SU-DHL-6 (cell line): Measurements from ENCODE around the gene DOCK9.

ENCODE experiments used
- H2AFZ ChIP-seq: fragments of 200-600 bp; sonication (generic); 2 replicates; pipeline ENCODE4 v1.6.1; 2014; ENCODE audit warnings: low read depth, mild to moderate bottlenecking, moderate library complexity, mixed read lengths, antibody characterized with exemption, low read length; ENCODE audit not compliant: severe bottlenecking
- H3F3A ChIP-seq: fragments of 200-600 bp; shearing (Covaris generic); 2 replicates; pipeline ENCODE4 v1.6.0; 2016; ENCODE audit warnings: antibody characterized with exemption, mild to moderate bottlenecking; ENCODE audit not compliant: insufficient read depth
- H3K27ac ChIP-seq: fragments of 200-600 bp; sonication (generic); 2 replicates; pipeline ENCODE4 v1.5.1; 2016; ENCODE audit warnings: low read depth, mild to moderate bottlenecking, low read length, moderate library complexity, mixed read lengths
- H3K27me3 ChIP-seq: fragments of 200-600 bp; sonication (generic), shearing (Covaris generic); 2 replicates; pipeline ENCODE4 v1.6.0; 2014; ENCODE audit warnings: mild to moderate bottlenecking, low read length
- H3K36me3 ChIP-seq: fragments of 200-600 bp; sonication (generic); 2 replicates; pipeline ENCODE4 v1.6.1; 2014; ENCODE audit warnings: mild to moderate bottlenecking, low read length, mixed read lengths
- H3K4me2 ChIP-seq: fragments of 300-600, 200-600 bp; shearing (Covaris generic), sonication (generic); 2 replicates; pipeline ENCODE4 v1.6.0; 2014; ENCODE audit warnings: low read length, low read depth, mild to moderate bottlenecking; ENCODE audit not compliant: poor library complexity, severe bottlenecking
- H3K4me3 ChIP-seq: fragments of 200-600 bp; sonication (generic); 2 replicates; pipeline ENCODE4 v1.5.1; 2014; ENCODE audit warnings: antibody characterized with exemption, low read length, mild to moderate bottlenecking, mixed read lengths; ENCODE audit not compliant: insufficient read depth, poor library complexity, severe bottlenecking
- H3K79me2 ChIP-seq: fragments of 200-600 bp; sonication (generic); 2 replicates; pipeline ENCODE4 v1.6.1; 2014; ENCODE audit warnings: mild to moderate bottlenecking, low read length, moderate library complexity; ENCODE audit not compliant: insufficient read depth
- H3K9ac ChIP-seq: fragments of 200-600 bp; sonication (generic); 2 replicates; pipeline ENCODE4 v1.7.0; 2014; ENCODE audit warnings: mild to moderate bottlenecking, low read length
- H3K9me2 ChIP-seq: fragments of 200-600 bp; sonication (generic); replicated peaks from 2 replicates; pipeline ENCODE4 v1.6.1; 2014; ENCODE audit warnings: low read length; ENCODE audit not compliant: insufficient read depth
- H3K9me3 ChIP-seq: fragments of 200-600 bp; sonication (generic); 2 replicates; pipeline ENCODE4 v1.6.1; 2014; ENCODE audit warnings: low read length, mixed read lengths; ENCODE audit not compliant: insufficient read depth
- H4K20me1 ChIP-seq: fragments of 200-600 bp; sonication (generic); 2 replicates; pipeline ENCODE4 v1.6.1; 2014; ENCODE audit warnings: low read depth, mild to moderate bottlenecking, antibody characterized with exemption, low read length, moderate library complexity, mixed read lengths
- CTCF ChIP-seq: fragments of 200-600 bp; sonication (generic); IDR thresholded peaks from one replicate; pipeline ENCODE4 v1.5.1; 2017; ENCODE audit warnings: antibody characterized with exemption, mild to moderate bottlenecking, low read length, moderate library complexity; ENCODE audit not compliant: insufficient read depth, poor library complexity, severe bottlenecking
- EZH2phosphoT487 ChIP-seq: fragments of 200-600 bp; sonication (generic), shearing (Covaris generic); conservative IDR thresholded peaks from 2 replicates; pipeline ENCODE4 v1.6.1; 2018; ENCODE audit warnings: mild to moderate bottlenecking, antibody characterized with exemption, low read length, moderate library complexity, mixed read lengths

Gene DOCK9

GRCh38 chr13:98774776-98775175 lies 203.1 kb downstream of the DOCK9 start:
- TF ChIP-seq EZH2phosphoT487 (no peak), CTCF (no peak)

GRCh38 chr13:98773921-98774320 lies 203.9 kb downstream of the DOCK9 start:
- H3K79me2 ChIP-seq = no peaks in the 10 kb centered on the region
- no peak overlapping the region for H3K4me2 ChIP-seq
- H3K9me2 ChIP-seq = no peaks in the 10 kb centered on the region
- no peak overlapping the region for H2AFZ ChIP-seq
- no peaks in the 10 kb centered on the region for H3K9me3 ChIP-seq
- TF ChIP-seq EZH2phosphoT487 (no peak), CTCF (no peak)
- H3K27ac ChIP-seq = no peak overlapping the region
- H3F3A ChIP-seq = no peaks in the 10 kb centered on the region
- no peak overlapping the region for H3K9ac ChIP-seq
- no peaks in the 10 kb centered on the region for H3K36me3 ChIP-seq
- H3K27me3 ChIP-seq = no peaks in the 10 kb centered on the region
- no peak overlapping the region for H3K4me3 ChIP-seq
- no peaks in the 10 kb centered on the region for H4K20me1 ChIP-seq

More at GRCh38 chr13:98774776-98775175, 203.1 kb downstream of the DOCK9 start:
- no peak overlapping the region for H3K4me2 ChIP-seq
- no peaks in the 10 kb centered on the region for H4K20me1 ChIP-seq
- H3K36me3 ChIP-seq = no peaks in the 10 kb centered on the region
- no peak overlapping the region for H3K9ac ChIP-seq
- no peak overlapping the region for H2AFZ ChIP-seq
- no peaks in the 10 kb centered on the region for H3K27me3 ChIP-seq
- H3K79me2 ChIP-seq = no peaks in the 10 kb centered on the region
- no peaks in the 10 kb centered on the region for H3K9me2 ChIP-seq
- no peaks in the 10 kb centered on the region for H3F3A ChIP-seq
- no peak overlapping the region for H3K4me3 ChIP-seq
- H3K27ac ChIP-seq = no peak overlapping the region
- no peaks in the 10 kb centered on the region for H3K9me3 ChIP-seq

- Histone ChIP-seq H3K79me2 (no peaks in the 10 kb centered on the region), H2AFZ (no peak overlapping the region), H3K4me3 (no peak overlapping the region), H3K9me2 (no peaks in the 10 kb centered on the region), H3K36me3 (no peaks in the 10 kb centered on the region), H3K9me3 (no peaks in the 10 kb centered on the region), H3K27ac (no peak overlapping the region), H3F3A (no peaks in the 10 kb centered on the region), H4K20me1 (no peaks in the 10 kb centered on the region), H3K9ac (no peak overlapping the region), H3K27me3 (no peaks in the 10 kb centered on the region), H3K4me2 (no peak overlapping the region)
- TF ChIP-seq CTCF (no peak), EZH2phosphoT487 (no peak)
Measured at GRCh38 chr13:98772794-98773452, 204.9 kb downstream of the DOCK9 start.
